Activated CD4-positive, alpha-beta T cell treated with anti-CD3 and anti-CD28 coated beads, Interleukin-2, amount 50 U/mL, for 48 hours (primary cell): ENCODE data around the gene IGF1.

ENCODE experiments used
- DNase-seq, 2 experiments: peaks; one replicate each; pipeline ENCODE4 v3.0.0-alpha.2; 2020

Gene IGF1

DNA sequence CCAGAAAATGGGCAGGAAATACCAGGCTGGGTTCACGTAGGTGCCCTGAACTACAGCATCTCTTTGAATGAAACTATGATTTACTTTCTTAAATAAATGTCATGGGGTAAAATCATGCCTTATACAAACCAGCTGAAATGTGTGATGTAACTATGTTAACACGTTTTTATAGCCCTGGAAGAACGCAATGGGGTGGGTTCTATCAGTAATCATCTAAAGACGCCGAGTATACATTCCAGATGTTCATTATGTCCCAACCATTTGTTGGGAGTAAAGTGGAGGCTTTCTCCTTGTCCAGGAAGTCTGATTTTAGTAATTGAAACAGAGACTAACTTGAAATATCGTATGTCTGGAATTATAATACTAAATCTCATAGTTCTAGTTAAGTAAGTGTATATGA, 16.2 kb upstream of the IGF1 start:
- no peak for DNase-seq

DNA sequence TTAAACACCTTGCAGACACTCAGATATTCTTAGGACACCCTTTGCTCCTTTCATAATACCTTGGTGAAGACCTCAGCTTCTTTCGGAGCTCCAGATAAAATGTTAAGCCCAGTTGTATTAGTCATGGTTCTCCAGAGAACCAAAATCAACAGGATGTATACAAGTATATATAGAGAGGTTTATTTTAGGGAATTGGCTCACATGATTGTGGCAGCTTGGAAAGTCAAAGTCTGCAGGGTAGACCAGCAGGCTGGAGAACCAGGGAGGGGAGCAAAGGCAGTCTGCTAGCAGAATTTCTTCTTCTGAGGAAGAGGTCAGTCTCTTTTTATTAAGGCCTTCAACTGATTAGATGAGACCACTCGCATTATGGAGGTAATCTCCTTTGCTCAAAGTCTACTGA, 6.9 kb upstream of the IGF1 start:
- DNase-seq, result no peak

DNA sequence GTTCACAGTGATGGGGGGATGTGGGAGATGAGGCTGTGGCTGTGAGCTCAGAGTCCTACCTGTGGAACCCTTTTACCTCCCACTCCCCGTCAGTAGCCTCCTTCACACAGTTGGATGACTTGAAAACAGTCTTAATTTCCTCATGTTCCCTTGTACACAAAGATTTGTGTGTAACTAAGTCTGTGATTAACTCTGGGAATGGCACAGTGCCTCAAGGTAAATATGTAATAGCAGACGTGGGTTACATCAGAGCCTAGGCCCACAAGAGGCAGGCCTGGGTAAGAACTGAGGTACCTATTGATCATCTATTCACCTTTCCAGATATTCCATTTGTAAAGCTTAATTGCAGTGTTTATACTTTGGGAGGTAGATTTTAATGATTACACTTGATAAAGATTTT, 5.8 kb upstream of the IGF1 start:
- DNase-seq, result no peak

DNA sequence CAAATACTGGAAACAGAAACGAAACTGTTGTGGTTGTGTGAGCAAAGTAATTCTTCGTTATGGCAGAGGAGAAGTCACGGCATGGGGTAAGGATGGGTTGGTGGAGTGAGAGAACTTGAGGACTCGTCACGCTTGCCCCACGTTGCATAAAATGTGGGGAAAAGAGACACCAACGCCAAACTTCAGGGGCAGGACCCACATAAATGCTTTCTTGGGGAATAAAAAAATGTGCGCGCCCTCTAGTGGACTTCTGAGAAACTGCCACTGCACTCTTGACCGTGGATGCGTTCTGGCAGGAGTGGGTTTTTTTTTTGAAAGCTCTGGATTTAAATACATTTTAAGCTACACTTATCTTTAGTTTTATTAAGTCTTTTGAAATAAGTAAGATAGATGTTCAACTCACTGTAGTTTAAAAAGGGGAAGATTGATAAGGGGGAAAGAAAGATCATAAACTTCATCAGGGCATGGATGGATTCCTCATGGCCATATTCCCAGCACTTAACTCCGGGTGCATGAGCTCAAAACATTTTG, 4.1 kb upstream of the IGF1 start:
- DNase-seq, result peak; percentile 57 to 70

DNA sequence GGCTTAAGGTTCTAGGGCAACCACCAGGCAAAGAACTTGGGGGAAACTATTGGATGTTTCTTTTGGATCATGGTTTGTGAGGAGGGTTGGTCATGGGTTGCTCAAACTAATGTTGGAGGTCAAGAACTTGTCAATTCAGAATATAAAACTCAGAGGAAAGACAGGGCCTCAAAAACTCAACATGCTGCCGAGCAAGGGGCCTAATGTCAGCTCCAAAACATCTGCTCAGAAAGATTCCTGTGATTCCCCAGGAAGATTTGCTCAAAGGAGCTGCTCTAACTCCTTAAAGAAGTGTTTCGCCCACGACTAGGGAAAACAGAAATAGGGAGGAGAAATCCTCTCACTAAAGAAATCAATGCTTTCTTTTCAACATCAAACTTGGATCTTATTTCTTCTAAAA, 3.7 kb upstream of the IGF1 start:
- peak in 1 of 2 experiments; percentile 9 for DNase-seq

DNA sequence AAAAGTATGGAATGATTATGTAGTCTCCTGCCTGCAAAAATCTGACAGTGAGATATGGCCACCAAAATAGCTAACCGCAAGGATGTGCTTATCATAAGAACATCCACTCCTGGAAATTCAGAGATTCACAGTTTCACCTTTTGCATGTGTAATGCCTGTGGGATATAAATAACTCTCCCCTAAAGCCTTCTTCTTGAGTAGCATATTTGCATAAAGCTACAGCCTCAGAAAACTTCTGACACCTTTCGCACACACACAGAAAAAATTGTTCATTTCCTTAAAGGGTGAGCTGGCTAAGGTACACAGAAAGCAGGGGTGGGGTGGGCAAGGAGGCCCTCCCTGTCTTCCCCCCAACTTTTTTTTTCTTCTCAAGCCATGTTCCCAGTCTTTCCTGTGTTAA, 3.1 kb upstream of the IGF1 start:
- no peak for DNase-seq

DNA sequence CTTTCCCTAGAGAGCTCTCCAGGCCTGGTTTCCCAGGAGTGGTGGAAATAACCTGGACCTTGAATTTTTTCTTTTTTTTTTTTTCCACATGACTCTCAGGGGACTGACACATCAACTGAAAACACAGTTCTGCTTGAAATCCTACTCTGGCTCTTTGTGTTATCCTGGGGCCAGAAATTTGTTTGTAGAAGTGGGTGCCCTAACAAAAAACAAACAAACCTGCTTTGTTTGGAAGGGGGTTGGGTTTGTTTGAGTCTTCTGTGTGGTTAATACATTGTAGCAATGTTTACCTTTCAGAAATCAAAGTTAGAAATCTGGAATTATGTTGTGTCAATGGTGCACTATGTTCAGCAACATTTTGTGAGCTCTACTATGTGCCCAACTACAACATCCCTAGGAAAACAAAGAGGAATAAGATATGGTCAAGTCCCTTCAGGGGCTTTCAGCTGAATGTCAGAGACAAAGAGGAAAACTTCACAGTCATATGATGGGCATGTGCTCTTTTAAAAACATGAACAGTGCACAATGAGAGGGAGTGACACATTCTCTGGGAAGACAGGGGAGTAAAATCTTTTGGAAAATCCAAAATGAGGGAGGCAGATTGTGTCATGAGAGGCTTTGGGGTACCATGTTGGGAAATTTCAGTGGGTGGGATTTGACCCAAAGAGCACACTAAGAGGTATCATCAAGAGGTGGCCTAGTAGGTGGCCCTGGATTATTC, 1.5 kb upstream of the IGF1 start:
- no peak for DNase-seq

DNA sequence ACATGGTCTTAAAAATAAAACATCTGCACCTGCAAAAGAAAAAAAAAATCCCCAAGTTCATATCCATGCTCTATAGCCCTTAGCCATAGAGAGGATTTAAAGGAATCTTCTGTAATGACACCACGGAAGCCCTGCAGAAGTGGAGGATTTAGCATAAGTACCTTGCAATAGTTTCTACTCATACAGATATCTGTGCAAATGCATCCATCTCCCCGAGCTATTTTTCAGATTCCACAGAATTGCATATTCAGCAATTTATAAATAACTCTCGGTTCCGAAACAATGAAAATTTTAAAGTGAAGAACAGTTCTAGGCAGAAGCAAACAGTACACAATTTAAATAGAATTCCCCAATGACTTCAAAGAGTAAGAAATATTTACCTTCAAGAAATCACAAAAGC, 424 bp downstream of the IGF1 start:
- DNase-seq, result no peak

DNA sequence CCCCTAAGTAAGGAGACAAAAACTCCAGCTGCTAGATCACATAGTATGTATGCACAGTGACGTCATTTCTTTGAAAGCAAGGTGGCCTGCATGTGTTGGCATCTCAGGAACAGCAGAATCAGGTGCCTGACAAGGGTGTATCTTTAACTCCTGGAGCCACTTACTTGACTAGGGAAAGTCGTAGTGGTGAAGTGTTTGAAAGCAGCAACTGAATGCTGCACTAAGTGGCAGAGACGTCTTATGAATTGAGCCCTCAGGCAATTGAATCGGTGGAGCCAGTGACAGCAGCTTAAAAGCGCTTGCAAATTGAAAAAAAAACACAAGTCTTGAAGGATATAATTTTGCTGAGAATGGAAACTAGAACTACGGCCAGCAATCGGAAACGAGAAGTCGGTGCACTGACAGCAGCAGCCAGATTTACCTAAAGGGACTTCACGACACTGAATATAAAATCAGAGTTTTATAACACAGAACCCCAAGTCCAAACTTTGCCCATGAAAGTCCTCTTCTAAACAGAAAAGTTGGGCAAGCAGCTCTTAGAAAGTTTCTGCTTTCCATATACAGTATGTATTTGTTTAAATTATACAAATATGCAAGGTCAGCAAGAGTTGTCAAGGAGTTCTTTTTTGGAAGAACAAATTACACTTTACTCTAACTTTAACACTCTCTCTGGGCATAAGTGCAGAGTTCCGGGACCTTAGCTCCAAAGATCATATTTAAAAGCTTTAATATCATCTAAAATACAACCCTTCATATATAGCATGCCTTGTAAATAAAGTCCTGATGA, 1.1 kb downstream of the IGF1 start:
- no peak for DNase-seq

DNA sequence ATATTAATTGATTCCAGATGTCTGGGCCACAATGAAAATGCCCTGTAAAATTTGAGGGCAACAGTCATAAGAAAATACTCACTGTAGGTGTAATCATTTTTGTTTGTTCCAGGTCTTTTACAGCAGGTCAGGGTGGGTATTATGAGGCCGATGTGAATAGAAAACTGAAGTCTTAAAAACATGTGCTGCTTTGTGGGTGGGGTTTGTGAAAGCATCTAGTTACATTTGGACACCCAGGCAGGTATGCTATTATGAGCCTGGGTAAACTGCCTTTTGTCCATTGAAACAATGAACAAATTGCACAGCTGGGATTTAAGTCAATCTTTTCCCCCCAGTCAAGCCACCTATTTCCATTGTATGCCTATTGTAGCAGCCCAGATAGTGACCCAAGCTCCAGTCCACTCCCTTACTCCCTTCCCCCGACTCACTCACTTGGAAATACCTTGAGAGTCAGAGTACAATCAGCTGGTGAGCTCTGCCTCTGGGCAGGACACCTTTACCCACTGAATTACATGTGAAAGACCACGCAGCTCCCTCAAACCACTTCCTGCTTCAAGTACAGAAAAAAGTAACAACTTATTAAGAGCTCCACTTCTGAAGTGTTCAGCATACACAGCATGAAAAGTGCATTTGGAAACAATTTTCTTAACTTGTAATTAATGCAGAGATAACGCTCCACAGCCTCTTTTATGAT, 1.8 kb downstream of the IGF1 start:
- DNase-seq, result peak; percentile 9 to 39

DNA sequence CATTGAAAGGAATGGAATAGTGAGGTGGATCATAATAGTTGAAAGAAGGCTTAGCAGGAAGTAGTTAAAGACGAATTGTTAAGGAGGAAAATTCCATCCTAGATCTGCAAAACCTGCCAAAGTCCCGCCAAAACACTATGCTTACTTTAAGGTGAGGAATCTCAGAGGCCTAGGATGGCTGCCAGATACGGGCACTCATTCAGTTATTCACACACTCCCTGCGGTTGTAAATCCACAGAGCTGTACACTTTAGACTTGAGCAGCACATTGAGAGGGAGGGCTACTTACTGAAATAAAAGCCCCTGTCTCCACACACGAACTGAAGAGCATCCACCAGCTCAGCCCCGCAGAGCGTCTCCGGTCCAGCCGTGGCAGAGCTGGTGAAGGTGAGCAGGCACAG, 5.0 kb downstream of the IGF1 start:
- no peak for DNase-seq

DNA sequence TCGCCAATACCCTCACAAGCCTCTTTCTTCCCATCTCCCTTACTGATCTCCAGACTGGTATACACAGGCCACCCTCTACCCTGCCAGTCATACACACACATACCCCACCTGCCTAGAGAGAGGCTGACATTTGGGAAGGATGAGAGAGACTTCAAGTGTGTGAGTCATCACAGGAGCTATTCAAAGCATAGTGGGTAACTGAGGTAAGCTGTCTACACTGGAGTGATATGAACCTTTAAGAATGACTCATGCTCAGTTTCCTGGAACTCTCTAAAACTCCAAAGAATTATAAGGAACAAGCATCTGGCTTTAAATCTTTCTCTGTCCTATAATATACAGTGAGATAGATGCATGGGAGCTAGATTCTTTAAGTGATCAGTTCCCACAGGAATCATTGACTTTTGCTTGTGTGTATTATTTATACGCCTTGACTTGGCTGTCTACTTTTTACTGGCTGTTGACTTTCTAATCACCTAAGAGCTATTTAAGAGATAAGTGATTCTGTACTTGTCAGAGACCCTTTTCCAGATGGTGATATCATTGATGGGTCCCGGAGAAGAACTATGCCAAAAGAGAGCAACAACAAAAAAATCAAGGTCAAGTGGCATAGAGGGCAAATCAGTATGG, 5.8 kb downstream of the IGF1 start:
- DNase-seq, result no peak

DNA sequence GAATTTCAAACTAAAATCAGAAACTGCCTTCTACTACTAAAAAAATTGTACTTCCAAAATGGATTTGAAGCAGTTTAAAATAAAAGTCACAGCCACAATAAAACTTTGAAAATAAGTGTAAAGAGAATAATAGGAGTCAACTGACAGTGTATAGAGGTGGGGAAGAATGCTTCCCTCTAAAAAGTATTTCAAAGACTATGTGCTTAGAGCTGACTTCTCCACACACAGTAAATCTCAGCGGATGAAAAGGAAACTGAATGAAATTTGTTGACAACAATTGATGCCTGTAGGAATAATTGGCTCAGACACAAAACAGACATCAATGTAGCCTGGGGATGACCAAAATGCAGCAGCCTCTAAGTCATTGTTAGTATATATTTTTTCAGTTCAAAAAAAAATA, 7.9 kb downstream of the IGF1 start:
- no peak for DNase-seq

DNA sequence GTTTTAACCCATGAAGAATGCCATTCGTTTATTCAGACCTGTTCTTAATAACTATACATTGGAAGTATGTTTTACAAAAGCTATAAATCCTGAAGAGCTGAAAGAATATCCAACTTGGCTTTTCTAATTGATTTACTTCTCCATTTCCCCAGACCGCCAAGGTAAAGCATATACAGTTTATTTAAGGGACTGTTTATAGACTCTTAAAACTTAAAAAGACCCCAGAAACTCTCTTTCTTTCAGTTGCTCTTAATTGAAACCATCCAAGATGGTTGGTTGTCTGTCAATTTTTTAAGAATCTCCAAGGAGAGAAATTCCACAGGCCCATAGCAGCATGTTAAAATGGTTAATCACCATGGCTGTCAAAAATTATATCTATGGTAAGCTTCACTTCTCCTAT, 8.8 kb downstream of the IGF1 start:
- no peak for DNase-seq

DNA sequence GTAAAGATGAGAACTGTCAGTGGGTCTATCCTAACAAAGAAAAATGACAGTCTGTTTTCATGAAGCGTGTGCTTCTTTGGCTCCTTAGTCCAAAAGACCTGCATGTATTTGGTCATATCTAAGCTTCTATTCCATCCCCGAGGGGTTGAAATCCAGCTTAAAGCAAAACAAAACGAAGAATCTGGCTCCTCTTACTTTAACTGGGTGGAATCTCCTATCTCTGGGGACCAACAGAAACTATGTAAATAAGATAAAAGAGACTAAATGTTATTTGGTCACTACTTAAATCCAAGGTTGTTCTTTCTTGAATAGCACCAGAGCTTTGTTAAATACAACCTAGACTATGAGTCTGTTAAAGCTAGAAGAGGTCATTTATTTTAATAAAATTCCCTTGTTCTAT, 9.4 kb downstream of the IGF1 start:
- no peak for DNase-seq

DNA sequence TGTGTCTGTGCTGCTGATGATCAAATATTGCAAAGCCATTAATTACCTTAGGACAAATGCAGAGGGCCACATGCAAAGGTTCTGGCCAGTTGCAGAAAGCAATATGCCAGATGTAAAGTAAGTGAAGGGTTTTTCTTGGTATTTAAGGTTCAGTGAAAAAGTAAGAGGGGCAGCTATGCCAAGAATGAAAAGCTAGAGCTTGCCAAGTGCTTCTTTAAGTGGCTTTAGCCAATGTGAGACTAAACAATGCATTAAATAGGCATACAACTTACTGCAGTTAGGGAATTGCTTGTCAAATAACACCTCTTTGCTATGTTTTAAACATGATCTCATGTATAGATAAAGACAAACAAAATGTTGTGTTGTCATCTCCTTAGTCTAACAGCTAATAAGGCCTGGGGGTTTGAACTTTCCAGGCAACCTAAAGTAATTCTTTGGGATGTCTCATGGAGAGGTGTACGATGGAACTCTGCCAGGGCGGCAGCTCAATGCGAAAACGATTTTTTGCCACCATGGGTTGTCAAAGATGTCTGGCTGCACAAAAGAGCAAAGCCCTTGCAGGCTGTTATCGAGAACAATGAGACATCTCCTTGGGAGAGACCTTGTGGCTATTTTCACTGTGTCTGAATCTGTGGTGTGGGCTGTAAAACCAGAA, 12.0 kb downstream of the IGF1 start:
- DNase-seq, result no peak

DNA sequence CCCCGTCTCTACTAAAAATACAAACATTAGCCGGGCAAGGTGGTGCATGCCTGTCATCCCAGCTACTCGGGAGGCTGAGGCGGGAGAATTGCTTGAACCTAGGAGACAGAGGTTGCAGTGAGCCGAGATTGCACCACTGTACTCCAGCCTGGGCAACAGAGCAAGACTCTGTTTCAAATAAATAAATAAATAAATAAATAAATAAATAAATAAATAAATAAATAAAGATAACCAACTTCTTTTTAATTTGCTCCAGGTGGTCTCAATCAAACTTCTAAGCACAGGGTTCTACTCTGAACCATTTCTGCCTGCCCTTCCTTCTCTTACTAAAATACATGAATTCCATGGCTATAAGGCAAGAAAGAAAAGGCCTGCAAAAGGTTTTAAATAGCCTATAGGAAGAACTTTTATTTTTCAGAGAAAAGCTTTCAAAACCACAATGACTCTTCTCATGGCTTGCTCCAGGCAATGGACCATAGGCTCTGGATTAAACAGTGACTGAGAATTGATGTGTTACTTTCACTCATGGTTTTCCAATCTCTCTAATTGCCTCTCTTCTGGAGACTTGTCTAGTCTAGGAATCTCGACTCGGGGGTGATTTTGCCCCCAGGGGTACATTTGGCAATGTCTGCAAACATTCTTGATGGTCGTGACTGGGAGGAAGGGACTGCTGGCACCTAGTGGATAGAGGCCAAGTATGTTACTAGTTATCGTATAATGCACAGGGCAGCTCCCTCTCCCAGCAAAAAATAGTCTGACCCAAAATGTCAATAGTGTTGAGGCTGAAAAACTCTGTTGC, 14.4 kb downstream of the IGF1 start:
- no peak for DNase-seq

DNA sequence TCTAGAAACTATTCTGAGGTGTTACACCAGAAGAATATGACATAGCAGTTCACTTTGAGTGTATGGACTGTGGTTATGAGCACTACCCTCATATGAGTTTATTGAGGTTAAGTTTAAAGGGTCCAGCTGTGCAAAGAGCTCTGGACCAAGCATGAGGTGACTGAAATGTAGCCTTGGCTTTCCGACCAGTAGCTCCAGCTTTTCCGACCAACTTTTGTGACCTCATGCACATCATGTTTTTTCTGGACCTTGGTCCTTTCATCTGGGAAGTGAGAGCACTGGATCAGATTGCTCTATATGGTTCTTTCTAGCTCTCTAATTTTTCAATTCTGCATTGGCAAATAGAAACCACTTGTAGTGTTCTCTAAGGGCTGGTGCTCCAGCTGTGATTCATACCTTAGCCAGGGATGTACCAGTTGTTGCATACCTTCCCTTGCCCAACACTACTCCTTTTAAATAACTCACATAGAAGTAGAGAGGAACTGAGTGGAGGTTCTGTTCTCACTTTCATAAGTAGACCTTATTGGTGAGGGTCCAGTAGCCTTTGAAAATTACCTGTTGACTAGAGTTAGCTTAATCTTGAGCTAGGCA, 16.6 kb downstream of the IGF1 start:
- no peak for DNase-seq

DNA sequence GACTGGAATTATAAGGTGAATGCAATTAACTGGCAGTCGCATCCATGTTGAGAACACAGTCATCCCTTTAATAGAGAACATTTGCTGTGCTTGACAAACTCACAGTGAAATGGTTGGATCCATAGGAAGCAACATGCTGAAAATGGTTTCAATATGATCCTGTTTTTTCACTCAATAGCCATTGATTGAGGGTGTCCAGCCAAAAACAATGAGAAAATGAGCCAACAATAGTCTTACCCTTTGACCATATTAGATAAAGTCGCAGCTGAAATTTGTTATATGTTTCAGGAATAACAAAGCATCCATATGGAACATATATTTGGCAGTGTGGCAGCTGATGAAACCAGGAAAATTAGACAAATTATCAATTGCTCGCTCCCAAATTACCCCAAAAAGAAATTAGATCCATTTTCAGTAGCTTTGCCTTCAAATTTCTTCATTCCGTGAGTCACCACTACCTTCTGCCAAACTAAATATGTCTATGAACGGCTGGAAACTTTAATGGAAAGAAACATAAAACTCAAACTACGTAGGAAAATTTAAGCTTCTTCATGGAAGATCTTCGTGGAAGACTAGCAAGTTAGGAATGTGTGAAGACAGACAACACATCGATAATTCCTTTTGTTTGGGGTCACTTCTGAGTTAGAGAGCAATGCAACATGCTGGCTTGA, 17.4 kb downstream of the IGF1 start:
- no peak for DNase-seq

DNA sequence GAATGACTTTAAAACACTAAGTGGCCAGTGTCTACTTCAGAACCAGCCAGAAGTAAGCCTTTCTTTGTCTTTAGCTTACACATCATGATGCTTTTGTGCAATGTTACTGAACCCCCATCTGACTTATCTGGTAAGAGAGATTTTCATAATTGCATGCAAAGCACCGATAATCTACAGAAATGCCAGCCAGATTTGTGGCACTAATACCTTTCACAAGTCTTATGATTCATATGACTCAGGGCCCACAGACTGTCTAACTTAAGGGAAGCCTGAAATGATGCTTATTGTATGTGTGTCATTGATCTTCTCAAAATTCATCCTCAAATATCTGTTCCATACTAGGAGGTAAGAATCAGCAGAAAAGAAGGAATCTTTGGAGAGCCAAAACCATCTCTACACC, 18.0 kb downstream of the IGF1 start:
- no peak for DNase-seq

DNA sequence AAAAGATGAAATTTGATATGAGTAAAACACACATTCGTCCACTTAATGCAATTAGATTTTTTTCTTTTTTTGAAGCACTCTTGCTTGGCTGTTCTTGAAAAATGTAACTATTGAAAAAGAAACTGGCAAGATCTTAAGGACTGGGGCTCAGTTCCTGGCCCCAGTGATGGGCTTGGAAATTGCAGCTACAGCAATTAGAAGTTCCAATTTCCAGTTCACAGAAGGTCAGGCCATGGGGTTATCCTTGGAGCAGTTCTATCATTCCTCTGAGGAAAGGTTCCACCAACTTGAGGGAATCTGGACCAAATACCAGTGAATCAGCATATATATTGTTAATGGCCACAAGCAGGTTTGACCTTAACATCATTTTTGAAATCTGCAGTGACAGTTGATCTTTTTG, 18.9 kb downstream of the IGF1 start:
- no peak for DNase-seq
